Small intestine (tissue), 7 donors: ENCODE results near the gene LIG1. TPM values are rescaled to one million over a fixed set of nuclear protein-coding genes. Genes with fewer than 3 reads are reported as not detected.

Experiments
- DNase-seq, 2 donors: peaks; one replicate each; pipeline versions ENCODE4 v3.0.0 to v3.0.0-alpha.2; 2013
- FAIRE-seq: peaks from 2 replicates; lab custom pipeline; 2012; peaks lifted over from hg19 to GRCh38; lab: Jason Lieb, UNC
- H3K27ac ChIP-seq, 3 donors: one replicate each; pipeline ENCODE4 v1.5.1; 2013; ENCODE audit warnings: low read length in 2 of 3, mild to moderate bottlenecking in 2 of 3, control low read depth in 1 of 3, inconsistent platforms in 1 of 3, low read depth in 1 of 3, moderate library complexity in 1 of 3
- H3K27me3 ChIP-seq, 3 donors: one replicate each; pipeline ENCODE4 v1.6.1; 2013; ENCODE audit warnings: low read length in 3 of 3, inconsistent platforms in 1 of 3; ENCODE audit not compliant: control insufficient read depth in 3 of 3, insufficient read depth in 3 of 3
- H3K36me3 ChIP-seq, 3 donors: one replicate each; pipeline ENCODE4 v1.6.1; 2013; ENCODE audit warnings: low read length in 3 of 3, inconsistent platforms in 1 of 3, low read depth in 1 of 3, mild to moderate bottlenecking in 1 of 3, moderate library complexity in 1 of 3; ENCODE audit not compliant: control insufficient read depth in 3 of 3, insufficient read depth in 2 of 3
- H3K4me1 ChIP-seq, 3 donors: one replicate each; pipeline ENCODE4 v1.6.1; 2013; ENCODE audit warnings: low read length in 2 of 3, inconsistent platforms in 1 of 3, low read depth in 1 of 3, mild to moderate bottlenecking in 1 of 3, moderate library complexity in 1 of 3; ENCODE audit not compliant: control insufficient read depth in 3 of 3, insufficient read depth in 2 of 3
- H3K4me3 ChIP-seq, 3 donors: one replicate each; pipeline ENCODE4 v1.5.1; 2013; ENCODE audit warnings: low read length in 3 of 3, control low read depth in 1 of 3, inconsistent platforms in 1 of 3, low read depth in 1 of 3, mild to moderate bottlenecking in 1 of 3, moderate library complexity in 1 of 3
- H3K9me3 ChIP-seq, 2 donors: one replicate each; pipeline ENCODE4 v1.6.1; 2013; ENCODE audit warnings: low read depth in 1 of 2, low read length in 1 of 2; ENCODE audit not compliant: control insufficient read depth in 2 of 2, insufficient read depth in 1 of 2
- WGBS, 3 donors: extraction: QIAGEN DNeasy Blood & Tissue Kit; methylation state at CpG; one replicate each; pipeline ENCODE4 v1.1.7; 2013; 5-methylcytosine and 5-hydroxymethylcytosine counted together
- polyA plus RNA-seq, 4 donors: library from polyadenylated mRNA; stranded (reverse) in 3 of 4; unstranded in 1 of 4; fragments of 200-250 nt in 3 of 4; fragments of 120-200 nt in 1 of 4; gene quantifications; one replicate each; pipeline versions ENCODE4 v1.2.1 to v1.2.3, GENCODE V29; 2013
- donor health status: healthy with polysubstance abuse.
- donor health status: control.
- donor health status: control.
- donor health status: Bipolar disorder and iron deficiency.
- donor health status: healthy.

The LIG1 gene
- polyA plus RNA-seq, 4 donors, result 27.3 to 44.3 (median 33.3) TPM

- FAIRE-seq (no peak), DNase-seq (no peak)
- H3K4me1 ChIP-seq, result no peaks in the 10 kb centered on the region
These were observed 20.2 kb upstream of the LIG1 start for GRCh38 chr19:48190288-48190884.

GRCh38 chr19:48186541-48186991 lies 16.4 kb upstream of the LIG1 start:
- 83 to 93% (median 84%) methylated on average over 8 of the region's 8 CpGs for WGBS, 3 donors
- no peak for FAIRE-seq
- H3K27me3 ChIP-seq, result no peaks in the 10 kb centered on the region
- no peak overlapping the region for H3K4me3 ChIP-seq
- no peak overlapping the region for H3K27ac ChIP-seq
- peaks cover 0 to 22% (median 2%) of the 10 kb centered on the region in 3 donors for H3K36me3 ChIP-seq
- peaks cover 0 to 7% of the 10 kb centered on the region in 2 donors for H3K9me3 ChIP-seq
- H3K4me1 ChIP-seq, result no peaks in the 10 kb centered on the region
- no peak for DNase-seq

More at GRCh38 chr19:48190288-48190884, 20.2 kb upstream of the LIG1 start:
- Histone ChIP-seq H3K9me3 (peaks cover 0 to 3% of the 10 kb centered on the region in 2 donors), H3K27ac (no peak overlapping the region), H3K36me3 (peaks cover 0 to 24% (median 0%) of the 10 kb centered on the region in 3 donors), H3K27me3 (no peaks in the 10 kb centered on the region), H3K4me3 (no peak overlapping the region)
- 76 to 84% (median 82%) methylated on average over 13 of the region's 13 CpGs for WGBS, 3 donors

GRCh38 chr19:48186015-48186414 lies 15.9 kb upstream of the LIG1 start:
- no peak overlapping the region for H3K4me3 ChIP-seq
- H3K27me3 ChIP-seq, result no peaks in the 10 kb centered on the region
- FAIRE-seq, result no peak
- WGBS, 3 donors, result 84 to 90% (median 87%) methylated on average over 5 of the region's 5 CpGs
- peaks cover 0 to 21% (median 2%) of the 10 kb centered on the region in 3 donors for H3K36me3 ChIP-seq
- H3K9me3 ChIP-seq, result peaks cover 0 to 12% of the 10 kb centered on the region in 2 donors
- no peak for DNase-seq
- no peaks in the 10 kb centered on the region for H3K4me1 ChIP-seq
- no peak overlapping the region for H3K27ac ChIP-seq

- no peak for FAIRE-seq
- DNase-seq, result no peak
- H3K36me3 ChIP-seq, result peaks cover 0 to 17% (median 2%) of the 10 kb centered on the region in 3 donors
- H3K27ac ChIP-seq, result no peak overlapping the region
- H3K4me1 ChIP-seq, result no peaks in the 10 kb centered on the region
- no peaks in the 10 kb centered on the region for H3K27me3 ChIP-seq
- peaks cover 0 to 14% of the 10 kb centered on the region in 2 donors for H3K9me3 ChIP-seq
- WGBS, 3 donors, result 93 to 96% (median 95%) methylated on average over 9 of the region's 9 CpGs
- H3K4me3 ChIP-seq, result no peak overlapping the region
These were observed 13.2 kb upstream of the LIG1 start for GRCh38 chr19:48183356-48183755.

GRCh38 chr19:48182434-48182833 lies 12.3 kb upstream of the LIG1 start:
- Histone ChIP-seq H3K4me3 (no peak overlapping the region), H3K36me3 (peaks cover 0 to 14% (median 2%) of the 10 kb centered on the region in 3 donors), H3K27ac (no peak overlapping the region), H3K4me1 (no peaks in the 10 kb centered on the region), H3K27me3 (no peaks in the 10 kb centered on the region), H3K9me3 (peaks cover 0 to 14% of the 10 kb centered on the region in 2 donors)
- no peak for DNase-seq
- 96 to 97% (median 96%) methylated on average over 33 to 38 of the region's 38 CpGs for WGBS, 3 donors
- FAIRE-seq, result no peak

GRCh38 chr19:48181505-48181904 lies 11.4 kb upstream of the LIG1 start:
- FAIRE-seq, result no peak
- DNase-seq, result no peak
- H3K27me3 ChIP-seq, result no peaks in the 10 kb centered on the region
- no peak overlapping the region for H3K4me3 ChIP-seq
- peaks cover 0 to 14% of the 10 kb centered on the region in 2 donors for H3K9me3 ChIP-seq
- 93 to 97% (median 96%) methylated on average over 5 of the region's 5 CpGs for WGBS, 3 donors
- H3K4me1 ChIP-seq, result no peaks in the 10 kb centered on the region
- no peak overlapping the region for H3K27ac ChIP-seq
- peaks cover 0 to 10% (median 2%) of the 10 kb centered on the region in 3 donors for H3K36me3 ChIP-seq

- H3K27me3 ChIP-seq, result no peaks in the 10 kb centered on the region
- WGBS, 3 donors, result 81 to 97% (median 94%) methylated on average over 3 of the region's 3 CpGs
- H3K4me3 ChIP-seq, result no peak overlapping the region
- peaks cover 0 to 7% (median 0%) of the 10 kb centered on the region in 3 donors for H3K4me1 ChIP-seq
- no peak for DNase-seq
- no peak overlapping the region for H3K27ac ChIP-seq
- FAIRE-seq, result no peak
- H3K9me3 ChIP-seq, result peaks cover 0 to 7% of the 10 kb centered on the region in 2 donors
- peaks cover 0 to 26% (median 0%) of the 10 kb centered on the region in 3 donors for H3K36me3 ChIP-seq
These were observed 6.1 kb upstream of the LIG1 start for GRCh38 chr19:48176226-48176625.

GRCh38 chr19:48175578-48175977 lies 5.4 kb upstream of the LIG1 start:
- Histone ChIP-seq H3K27ac (no peak overlapping the region), H3K9me3 (peaks cover 0 to 4% of the 10 kb centered on the region in 2 donors), H3K36me3 (peaks cover 0 to 26% (median 0%) of the 10 kb centered on the region in 3 donors), H3K4me1 (peaks cover 2 to 11% (median 4%) of the 10 kb centered on the region in 3 donors), H3K27me3 (no peaks in the 10 kb centered on the region), H3K4me3 (no peak overlapping the region)
- DNase-seq (no peak), FAIRE-seq (no peak)
- 93 to 96% (median 94%) methylated on average over 8 to 10 of the region's 10 CpGs for WGBS, 3 donors
